Fibroblast of lung (primary cell): ENCODE results near the gene RBP2.

Experiments used
- CTCF ChIP-seq, 2 donors: IDR thresholded peaks in 1 of 2; conservative IDR thresholded peaks in 1 of 2; 1 replicate in 1 of 2; 2 replicates in 1 of 2; pipeline ENCODE4 v1.5.1; 2011 to 2012; ENCODE audit warnings: low read length in 2 of 2, control low read depth in 1 of 2, inconsistent platforms in 1 of 2, low read depth in 1 of 2, mild to moderate bottlenecking in 1 of 2
- EZH2 ChIP-seq: IDR thresholded peaks from 2 replicates; pipeline ENCODE4 v1.5.1; 2012; ENCODE audit warnings: low read length, control low read depth, mild to moderate bottlenecking; ENCODE audit errors: missing control alignments

DNA sequence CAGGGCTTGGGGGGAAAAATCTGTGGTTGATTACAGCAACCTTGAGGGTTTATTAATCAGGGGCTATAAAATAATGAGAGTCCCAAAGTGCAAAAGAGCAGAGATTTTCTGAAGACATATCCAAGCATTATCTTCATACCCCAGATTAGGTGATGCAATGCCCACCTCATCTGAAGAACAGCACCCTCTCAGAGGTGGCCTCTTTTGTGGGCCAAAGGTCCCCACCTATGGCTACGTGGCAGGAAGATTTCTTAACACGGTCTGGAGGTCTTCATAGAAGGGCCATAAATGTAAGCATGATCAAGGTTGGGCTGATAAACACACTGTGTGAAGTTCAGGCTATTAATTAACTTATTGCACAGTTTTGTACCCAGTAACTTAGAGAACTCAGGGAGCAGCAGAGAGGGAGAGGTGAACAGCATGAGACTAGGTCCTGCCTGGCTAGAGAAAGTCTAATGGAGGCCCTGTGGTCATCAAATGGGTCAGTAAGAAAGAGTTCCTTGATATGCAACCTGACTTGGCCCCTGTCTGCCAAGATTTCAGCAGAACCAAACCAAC is 29.6 kb upstream of the RBP2 start:
- no peak for TF ChIP-seq CTCF (conservative IDR thresholded peaks at IDR 0.05 in 1 of 2, IDR thresholded peaks at IDR 0.05 in 1 of 2; ENCODE audit: low read depth in 1 of 2, low read length in 2 of 2)
- no peak for TF ChIP-seq EZH2
